Activated B cell treated with CpG ODN at 0.5 μM for 24 hours (primary cell): ENCODE data around the gene CRTAC1. TPM values are rescaled to one million over a fixed set of nuclear protein-coding genes. Genes with fewer than 3 reads are reported as not detected.
"Not testable (repeated sequence)": the region's sequence is repeated elsewhere in the genome, so short reads cannot be mapped to it uniquely, and the experiment has no call there.

Experiments
- ATAC-seq: fragments of 200-7000 bp; cut with Tn5 transposase; one replicate; pipeline ENCODE4 v1.10.0; 2021; ENCODE audit warnings: low read depth, mild to moderate bottlenecking, moderate library complexity
- CTCF ChIA-PET: fragments of 350-600 bp; sonication (Branson Sonifier 250); formaldehyde crosslinking; loops from one replicate; lab custom pipeline; 2021; ENCODE audit warnings: antibody characterized with exemption; lab: Charles Lee
- POLR2A ChIA-PET: fragments of 350-600 bp; sonication (Branson Sonifier 250); formaldehyde crosslinking; loops from one replicate; lab custom pipeline; 2021; ENCODE audit warnings: antibody characterized with exemption; lab: Charles Lee
- DNase-seq: peaks from one replicate; pipeline ENCODE4 v3.0.0; 2022
- H3K27ac Mint-ChIP-seq: one replicate; pipeline ENCODE4 v1.8.0; 2020; ENCODE audit warnings: mixed read lengths
- H3K27me3 Mint-ChIP-seq: one replicate; pipeline ENCODE4 v1.8.0; 2021; ENCODE audit warnings: mixed read lengths
- H3K36me3 Mint-ChIP-seq: one replicate; pipeline ENCODE4 v1.8.0; 2021; ENCODE audit warnings: low read depth, mixed read lengths
- H3K4me1 Mint-ChIP-seq: one replicate; pipeline ENCODE4 v1.8.0; 2021; ENCODE audit warnings: mixed read lengths
- H3K4me3 Mint-ChIP-seq: one replicate; pipeline ENCODE4 v1.8.0; 2020; ENCODE audit warnings: mild to moderate bottlenecking, mixed read lengths
- H3K9me3 Mint-ChIP-seq: one replicate; pipeline ENCODE4 v1.8.0; 2020; ENCODE audit warnings: mixed read lengths
- intact Hi-C: fragments of 100-400 bp; cut with micrococcal nuclease; formaldehyde crosslinking; loops from one replicate; pipeline ENCODE4 v1.15.1; 2024
- total RNA-seq: library from RNA; stranded (reverse); gene quantifications from 2 replicates; pipeline ENCODE4 v1.2.3, GENCODE V29; 2022
- TF ChIP-seq, protein P1 (sequence below): fragments of 200-600 bp; IDR thresholded peaks from one replicate; pipeline ENCODE4 v1.8.0; 2022; ENCODE audit warnings: antibody characterized with exemption, mild to moderate bottlenecking

CRTAC1 gene
- total RNA-seq, 1 donor from 2014 or later: not detected

- Mint-ChIP-seq H3K4me1 (no peaks in the 10 kb centered on the region), H3K4me3 (no peak overlapping the region), H3K36me3 (no peaks in the 10 kb centered on the region), H3K27ac (no peak overlapping the region), H3K9me3 (no peaks in the 10 kb centered on the region), H3K27me3 (peaks cover 12% of the 10 kb centered on the region)
- ChIA-PET POLR2A (no interaction called here), CTCF (no interaction called here)
- intact Hi-C loops: no loop called here
- no peak for ATAC-seq
- no peak for DNase-seq
- TF ChIP-seq, protein P1, sequence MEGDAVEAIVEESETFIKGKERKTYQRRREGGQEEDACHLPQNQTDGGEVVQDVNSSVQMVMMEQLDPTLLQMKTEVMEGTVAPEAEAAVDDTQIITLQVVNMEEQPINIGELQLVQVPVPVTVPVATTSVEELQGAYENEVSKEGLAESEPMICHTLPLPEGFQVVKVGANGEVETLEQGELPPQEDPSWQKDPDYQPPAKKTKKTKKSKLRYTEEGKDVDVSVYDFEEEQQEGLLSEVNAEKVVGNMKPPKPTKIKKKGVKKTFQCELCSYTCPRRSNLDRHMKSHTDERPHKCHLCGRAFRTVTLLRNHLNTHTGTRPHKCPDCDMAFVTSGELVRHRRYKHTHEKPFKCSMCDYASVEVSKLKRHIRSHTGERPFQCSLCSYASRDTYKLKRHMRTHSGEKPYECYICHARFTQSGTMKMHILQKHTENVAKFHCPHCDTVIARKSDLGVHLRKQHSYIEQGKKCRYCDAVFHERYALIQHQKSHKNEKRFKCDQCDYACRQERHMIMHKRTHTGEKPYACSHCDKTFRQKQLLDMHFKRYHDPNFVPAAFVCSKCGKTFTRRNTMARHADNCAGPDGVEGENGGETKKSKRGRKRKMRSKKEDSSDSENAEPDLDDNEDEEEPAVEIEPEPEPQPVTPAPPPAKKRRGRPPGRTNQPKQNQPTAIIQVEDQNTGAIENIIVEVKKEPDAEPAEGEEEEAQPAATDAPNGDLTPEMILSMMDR: no peak
Observed at GRCh38 chr10:97843281-97843671, 187.1 kb downstream of the CRTAC1 start.

DNA sequence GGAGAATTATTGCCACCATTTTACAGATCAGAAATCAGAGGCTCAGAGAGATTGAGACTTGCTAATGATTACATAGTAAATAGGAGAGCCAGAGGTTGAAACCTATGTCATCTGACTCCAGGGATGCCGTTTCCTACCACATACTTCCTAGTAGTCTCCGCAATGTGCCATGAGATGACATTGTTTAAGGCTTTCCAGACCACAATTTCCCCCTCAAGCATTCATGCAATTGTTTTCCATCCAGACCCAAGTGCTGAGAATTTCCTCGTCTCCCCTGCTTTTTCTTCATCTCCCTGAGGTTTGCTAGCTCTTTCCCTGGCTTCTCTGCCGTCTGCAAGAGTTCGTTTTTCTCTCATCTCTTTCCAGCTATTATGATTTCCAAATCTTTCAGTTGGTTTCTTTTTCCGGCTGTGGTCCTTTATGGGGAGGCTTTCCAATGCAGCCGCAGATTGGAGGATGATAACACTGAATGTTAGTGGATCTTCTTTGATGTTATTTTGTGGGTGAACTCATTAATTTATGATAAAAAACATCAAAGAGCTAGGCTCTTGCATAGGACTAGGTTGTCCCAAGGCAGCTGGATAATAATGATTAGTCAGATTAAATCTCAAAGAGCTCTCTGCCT lies 187.7 kb downstream of the CRTAC1 start:
- ChIA-PET POLR2A (no interaction called here), CTCF (no interaction called here)
- H3K4me3 Mint-ChIP-seq: no peak overlapping the region
- H3K27ac Mint-ChIP-seq: no peak overlapping the region
- H3K27me3 Mint-ChIP-seq: peaks cover 8% of the 10 kb centered on the region
- H3K9me3 Mint-ChIP-seq: no peaks in the 10 kb centered on the region
- no peak for DNase-seq
- TF ChIP-seq, protein P1: no peak
- H3K36me3 Mint-ChIP-seq: no peaks in the 10 kb centered on the region
- ATAC-seq: no peak
- no peaks in the 10 kb centered on the region for H3K4me1 Mint-ChIP-seq
- intact Hi-C loops: no loop called here

- ATAC-seq, intact Hi-C loops, H3K36me3 Mint-ChIP-seq, DNase-seq, H3K27ac Mint-ChIP-seq, POLR2A ChIA-PET, H3K9me3 Mint-ChIP-seq, H3K27me3 Mint-ChIP-seq, H3K4me1 Mint-ChIP-seq, CTCF ChIA-PET, H3K4me3 Mint-ChIP-seq: not testable (repeated sequence)
Observed at GRCh38 chr10:97842114-97842513, 188.3 kb downstream of the CRTAC1 start.

- H3K9me3 Mint-ChIP-seq, DNase-seq, H3K4me3 Mint-ChIP-seq, H3K36me3 Mint-ChIP-seq, CTCF ChIA-PET, POLR2A ChIA-PET, H3K4me1 Mint-ChIP-seq, ATAC-seq, intact Hi-C loops, H3K27ac Mint-ChIP-seq: not testable (repeated sequence)
- H3K27me3 Mint-ChIP-seq: peaks cover 11% of the 10 kb centered on the region
Observed at GRCh38 chr10:97841166-97841565, 189.3 kb downstream of the CRTAC1 start.

DNA sequence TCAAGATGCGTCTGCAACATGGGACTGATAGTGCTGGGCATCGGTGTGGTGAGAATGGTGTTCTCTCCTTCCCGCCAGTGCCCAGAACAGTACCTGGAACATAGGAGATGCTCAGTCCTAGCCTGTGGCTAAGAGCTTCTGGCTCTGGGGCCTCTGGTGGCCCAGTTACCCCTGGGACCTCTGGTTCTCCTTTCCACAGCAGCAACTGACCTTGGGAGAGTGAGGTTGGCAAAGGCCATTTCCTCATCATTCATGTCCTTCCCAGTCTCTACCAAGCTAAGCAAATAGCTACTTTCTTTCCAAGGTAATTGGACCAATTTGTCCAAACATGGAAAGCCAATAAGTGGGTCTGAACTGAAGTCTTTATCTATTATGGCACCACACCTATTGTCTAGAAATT lies 192.3 kb downstream of the CRTAC1 start:
- no peak overlapping the region for H3K27ac Mint-ChIP-seq
- ATAC-seq (no peak), DNase-seq (no peak)
- peaks cover 11% of the 10 kb centered on the region for H3K27me3 Mint-ChIP-seq
- intact Hi-C loops: no loop called here
- no peaks in the 10 kb centered on the region for H3K9me3 Mint-ChIP-seq
- POLR2A ChIA-PET: no interaction called here
- H3K4me1 Mint-ChIP-seq: no peaks in the 10 kb centered on the region
- CTCF ChIA-PET: no interaction called here
- TF ChIP-seq, protein P1: no peak
- no peak overlapping the region for H3K4me3 Mint-ChIP-seq
- H3K36me3 Mint-ChIP-seq: no peaks in the 10 kb centered on the region

- DNase-seq: no peak
- no peak for ATAC-seq
- peaks cover 8% of the 10 kb centered on the region for H3K27me3 Mint-ChIP-seq
- no peaks in the 10 kb centered on the region for H3K36me3 Mint-ChIP-seq
- intact Hi-C loops: no loop called here
- ChIA-PET POLR2A (no interaction called here), CTCF (no interaction called here)
- no peaks in the 10 kb centered on the region for H3K4me1 Mint-ChIP-seq
- no peak overlapping the region for H3K4me3 Mint-ChIP-seq
- TF ChIP-seq, protein P1: no peak
- no peaks in the 10 kb centered on the region for H3K9me3 Mint-ChIP-seq
- H3K27ac Mint-ChIP-seq: no peak overlapping the region
Observed at GRCh38 chr10:97836446-97836845, 194.0 kb downstream of the CRTAC1 start.
